SU-DHL-6 (cell line): ENCODE results near the gene COG2.
"Not testable (repeated sequence)": the region's sequence is repeated elsewhere in the genome, so short reads cannot be mapped to it uniquely, and the experiment has no call there.

Experiments used
- H2AFZ ChIP-seq: fragments of 200-600 bp; sonication (generic); 2 replicates; pipeline ENCODE4 v1.6.1; 2014; ENCODE audit warnings: low read depth, mild to moderate bottlenecking, moderate library complexity, mixed read lengths, antibody characterized with exemption, low read length; ENCODE audit not compliant: severe bottlenecking
- H3F3A ChIP-seq: fragments of 200-600 bp; shearing (Covaris generic); 2 replicates; pipeline ENCODE4 v1.6.0; 2016; ENCODE audit warnings: antibody characterized with exemption, mild to moderate bottlenecking; ENCODE audit not compliant: insufficient read depth
- H3K27ac ChIP-seq: fragments of 200-600 bp; sonication (generic); 2 replicates; pipeline ENCODE4 v1.5.1; 2016; ENCODE audit warnings: low read depth, mild to moderate bottlenecking, low read length, moderate library complexity, mixed read lengths
- H3K27me3 ChIP-seq: fragments of 200-600 bp; sonication (generic), shearing (Covaris generic); 2 replicates; pipeline ENCODE4 v1.6.0; 2014; ENCODE audit warnings: mild to moderate bottlenecking, low read length
- H3K36me3 ChIP-seq: fragments of 200-600 bp; sonication (generic); 2 replicates; pipeline ENCODE4 v1.6.1; 2014; ENCODE audit warnings: mild to moderate bottlenecking, low read length, mixed read lengths
- H3K4me2 ChIP-seq: fragments of 300-600, 200-600 bp; shearing (Covaris generic), sonication (generic); 2 replicates; pipeline ENCODE4 v1.6.0; 2014; ENCODE audit warnings: low read length, low read depth, mild to moderate bottlenecking; ENCODE audit not compliant: poor library complexity, severe bottlenecking
- H3K4me3 ChIP-seq: fragments of 200-600 bp; sonication (generic); 2 replicates; pipeline ENCODE4 v1.5.1; 2014; ENCODE audit warnings: antibody characterized with exemption, low read length, mild to moderate bottlenecking, mixed read lengths; ENCODE audit not compliant: insufficient read depth, poor library complexity, severe bottlenecking
- H3K79me2 ChIP-seq: fragments of 200-600 bp; sonication (generic); 2 replicates; pipeline ENCODE4 v1.6.1; 2014; ENCODE audit warnings: mild to moderate bottlenecking, low read length, moderate library complexity; ENCODE audit not compliant: insufficient read depth
- H3K9ac ChIP-seq: fragments of 200-600 bp; sonication (generic); 2 replicates; pipeline ENCODE4 v1.7.0; 2014; ENCODE audit warnings: mild to moderate bottlenecking, low read length
- H3K9me2 ChIP-seq: fragments of 200-600 bp; sonication (generic); replicated peaks from 2 replicates; pipeline ENCODE4 v1.6.1; 2014; ENCODE audit warnings: low read length; ENCODE audit not compliant: insufficient read depth
- H3K9me3 ChIP-seq: fragments of 200-600 bp; sonication (generic); 2 replicates; pipeline ENCODE4 v1.6.1; 2014; ENCODE audit warnings: low read length, mixed read lengths; ENCODE audit not compliant: insufficient read depth
- H4K20me1 ChIP-seq: fragments of 200-600 bp; sonication (generic); 2 replicates; pipeline ENCODE4 v1.6.1; 2014; ENCODE audit warnings: low read depth, mild to moderate bottlenecking, antibody characterized with exemption, low read length, moderate library complexity, mixed read lengths
- EZH2phosphoT487 ChIP-seq: fragments of 200-600 bp; sonication (generic), shearing (Covaris generic); conservative IDR thresholded peaks from 2 replicates; pipeline ENCODE4 v1.6.1; 2018; ENCODE audit warnings: mild to moderate bottlenecking, antibody characterized with exemption, low read length, moderate library complexity, mixed read lengths
- TF ChIP-seq, protein P1 (sequence below): fragments of 200-600 bp; sonication (generic); IDR thresholded peaks from one replicate; pipeline ENCODE4 v1.5.1; 2017; ENCODE audit warnings: antibody characterized with exemption, mild to moderate bottlenecking, low read length, moderate library complexity; ENCODE audit not compliant: insufficient read depth, poor library complexity, severe bottlenecking

COG2 gene

DNA sequence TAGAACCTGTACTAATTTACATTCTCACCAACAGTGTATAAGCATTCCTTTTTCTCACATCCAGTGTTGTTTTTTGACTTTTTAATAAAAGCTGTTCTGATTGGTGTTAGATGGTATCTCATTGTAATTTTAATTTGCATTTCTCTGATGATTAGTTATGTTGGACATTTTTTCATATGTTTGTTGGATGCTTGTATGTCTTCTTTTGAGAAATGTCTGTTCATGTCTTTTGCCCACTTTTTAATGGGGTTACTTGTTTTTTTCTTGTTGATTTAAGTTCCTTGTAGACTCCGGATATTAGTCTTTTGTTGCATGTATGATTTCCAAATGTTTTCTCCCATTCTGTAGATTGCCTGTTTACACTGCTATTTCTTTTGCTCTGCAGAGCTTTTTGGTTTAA lies 8.0 kb downstream of the COG2 start:
- no peaks in the 10 kb centered on the region for H4K20me1 ChIP-seq

DNA sequence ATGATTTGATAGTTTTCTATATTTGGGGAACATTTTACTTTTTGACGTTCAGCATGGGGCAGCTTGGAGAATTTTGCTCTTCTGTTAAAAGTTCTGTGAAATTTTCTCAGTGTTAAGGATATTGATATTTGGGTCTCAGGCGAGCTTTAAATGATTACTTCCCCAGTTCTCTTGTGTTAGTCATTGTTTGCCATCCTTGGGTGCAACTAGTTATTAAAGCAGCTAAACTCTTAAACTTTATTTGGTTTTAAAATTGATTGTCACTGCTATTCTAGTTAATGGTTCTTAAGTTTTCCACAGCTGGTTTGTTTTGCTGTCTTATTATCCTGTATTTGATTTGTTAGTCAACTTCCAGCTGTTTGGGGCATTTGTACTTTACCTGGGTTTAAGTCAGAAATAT lies 9.0 kb downstream of the COG2 start:
- H3F3A ChIP-seq = no peaks in the 10 kb centered on the region
- H2AFZ ChIP-seq = no peak overlapping the region
- peaks cover 93% of the 10 kb centered on the region for H3K79me2 ChIP-seq
- H3K9me3 ChIP-seq = no peaks in the 10 kb centered on the region
- H3K27me3 ChIP-seq = no peaks in the 10 kb centered on the region
- no peaks in the 10 kb centered on the region for H3K9me2 ChIP-seq
- H3K4me3 ChIP-seq = no peak overlapping the region
- no peak overlapping the region for H3K27ac ChIP-seq
- H3K9ac ChIP-seq = no peak overlapping the region
- TF ChIP-seq, protein P1, sequence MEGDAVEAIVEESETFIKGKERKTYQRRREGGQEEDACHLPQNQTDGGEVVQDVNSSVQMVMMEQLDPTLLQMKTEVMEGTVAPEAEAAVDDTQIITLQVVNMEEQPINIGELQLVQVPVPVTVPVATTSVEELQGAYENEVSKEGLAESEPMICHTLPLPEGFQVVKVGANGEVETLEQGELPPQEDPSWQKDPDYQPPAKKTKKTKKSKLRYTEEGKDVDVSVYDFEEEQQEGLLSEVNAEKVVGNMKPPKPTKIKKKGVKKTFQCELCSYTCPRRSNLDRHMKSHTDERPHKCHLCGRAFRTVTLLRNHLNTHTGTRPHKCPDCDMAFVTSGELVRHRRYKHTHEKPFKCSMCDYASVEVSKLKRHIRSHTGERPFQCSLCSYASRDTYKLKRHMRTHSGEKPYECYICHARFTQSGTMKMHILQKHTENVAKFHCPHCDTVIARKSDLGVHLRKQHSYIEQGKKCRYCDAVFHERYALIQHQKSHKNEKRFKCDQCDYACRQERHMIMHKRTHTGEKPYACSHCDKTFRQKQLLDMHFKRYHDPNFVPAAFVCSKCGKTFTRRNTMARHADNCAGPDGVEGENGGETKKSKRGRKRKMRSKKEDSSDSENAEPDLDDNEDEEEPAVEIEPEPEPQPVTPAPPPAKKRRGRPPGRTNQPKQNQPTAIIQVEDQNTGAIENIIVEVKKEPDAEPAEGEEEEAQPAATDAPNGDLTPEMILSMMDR = no peak
- no peak for TF ChIP-seq EZH2phosphoT487
- H3K4me2 ChIP-seq = no peak overlapping the region
- no peaks in the 10 kb centered on the region for H4K20me1 ChIP-seq
- H3K36me3 ChIP-seq = no peaks in the 10 kb centered on the region

More for the DNA sequence above, 8.0 kb downstream of the COG2 start:
- no peaks in the 10 kb centered on the region for H3K27me3 ChIP-seq
- H2AFZ ChIP-seq = no peak overlapping the region
- no peak for TF ChIP-seq EZH2phosphoT487
- TF ChIP-seq, protein P1 = no peak
- no peak overlapping the region for H3K4me3 ChIP-seq
- peaks cover 93% of the 10 kb centered on the region for H3K79me2 ChIP-seq
- no peaks in the 10 kb centered on the region for H3K36me3 ChIP-seq
- H3K9me3 ChIP-seq = no peaks in the 10 kb centered on the region
- no peak overlapping the region for H3K27ac ChIP-seq
- H3F3A ChIP-seq = no peaks in the 10 kb centered on the region
- no peaks in the 10 kb centered on the region for H3K9me2 ChIP-seq
- no peak overlapping the region for H3K9ac ChIP-seq
- no peak overlapping the region for H3K4me2 ChIP-seq

DNA sequence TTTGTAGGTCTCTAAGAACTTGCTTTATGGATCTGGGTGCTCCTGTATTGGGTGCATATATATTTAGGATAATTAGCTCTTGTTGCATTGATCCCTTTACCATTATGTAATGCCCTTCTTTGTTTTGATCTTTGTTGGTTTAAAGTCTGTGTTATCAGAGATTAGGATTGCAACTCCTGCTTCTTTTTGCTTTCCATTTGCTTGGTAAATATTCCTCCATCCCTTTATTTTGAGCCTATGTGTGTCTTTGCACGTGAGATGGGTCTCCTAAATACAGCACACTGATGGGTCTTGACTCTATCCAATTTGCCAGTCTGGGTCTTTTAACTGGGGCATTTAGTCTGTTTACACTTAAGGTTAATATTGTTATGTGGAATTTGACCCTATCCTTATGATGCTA lies 14.4 kb downstream of the COG2 start:
- H3F3A ChIP-seq, H4K20me1 ChIP-seq, H3K9me2 ChIP-seq, H3K4me3 ChIP-seq, H3K9me3 ChIP-seq, H2AFZ ChIP-seq, H3K9ac ChIP-seq, H3K27me3 ChIP-seq, H3K27ac ChIP-seq, H3K4me2 ChIP-seq: not testable (repeated sequence)
- Histone ChIP-seq H3K36me3 (peaks cover 13% of the 10 kb centered on the region; the same call in 1 of the 2 replicates), H3K79me2 (peaks cover 50% of the 10 kb centered on the region)

DNA sequence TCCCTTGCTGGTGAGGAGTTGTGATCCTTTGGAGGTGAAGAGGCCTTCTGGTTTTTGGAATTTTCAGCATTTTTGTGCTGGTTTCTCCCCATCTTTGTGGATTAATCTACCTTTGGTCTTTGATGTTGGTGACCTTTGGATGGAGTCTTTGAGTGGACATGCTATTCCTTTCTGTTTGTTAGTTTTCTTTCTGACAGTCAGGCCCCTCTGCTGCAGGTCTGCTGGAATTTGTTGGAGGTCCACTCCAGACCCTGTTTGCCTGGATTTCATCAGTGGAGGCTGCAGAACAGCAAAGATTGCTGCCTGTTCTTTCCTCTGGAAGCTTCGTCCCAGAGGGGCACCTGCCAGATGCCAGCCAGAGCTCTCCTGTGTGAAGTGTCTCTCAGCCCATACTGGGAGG lies 15.8 kb downstream of the COG2 start:
- not testable (repeated sequence) for H3K9me2 ChIP-seq, H3K9me3 ChIP-seq, H3K27me3 ChIP-seq, H2AFZ ChIP-seq, H3K9ac ChIP-seq, H3K27ac ChIP-seq, H3K4me3 ChIP-seq, H4K20me1 ChIP-seq, H3K4me2 ChIP-seq, H3F3A ChIP-seq
- Histone ChIP-seq H3K79me2 (peaks cover 36% of the 10 kb centered on the region), H3K36me3 (peaks cover 16% of the 10 kb centered on the region; the same call in 1 of the 2 replicates)
